Peyer's patch (tissue), 4 donors: ENCODE data around the gene BACH1.

Source experiments
- POLR2A ChIP-seq, 2 donors: fragments of 450-650 bp; IDR thresholded peaks; one replicate each; pipeline ENCODE4 v1.5.1; 2017; ENCODE audit warnings: antibody characterized with exemption in 2 of 2, mild to moderate bottlenecking in 2 of 2, moderate library complexity in 2 of 2
- TF ChIP-seq, protein P1 (sequence below), 6 experiments: fragments of 450-650 bp in 4 of 6; fragments of 200-600 bp in 2 of 6; sonication (generic) in 1 of 6; IDR thresholded peaks; one replicate each; pipeline ENCODE4 v1.5.1; 2017 to 2019; ENCODE audit warnings: antibody characterized with exemption in 6 of 6, mild to moderate bottlenecking in 3 of 6, moderate library complexity in 1 of 6

DNA sequence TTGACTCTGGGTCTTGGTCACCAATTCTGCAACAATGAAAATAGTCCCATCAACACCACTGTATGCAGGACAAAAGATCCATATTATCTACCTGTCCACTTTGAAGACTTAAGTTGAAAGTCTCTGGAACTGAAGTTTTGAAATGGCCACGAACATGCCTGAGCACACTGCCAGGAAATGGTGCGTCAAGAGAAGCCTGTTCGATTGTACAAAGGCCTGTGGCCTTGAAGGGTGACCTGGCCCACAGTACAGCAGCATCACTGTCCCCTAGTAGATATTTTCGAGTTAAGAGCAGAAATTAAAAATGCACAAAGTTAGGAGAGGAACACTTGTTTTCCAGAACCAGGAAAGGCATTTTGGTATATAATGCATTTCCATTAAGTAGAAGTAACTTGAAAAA lies 78.5 kb downstream of the BACH1 start:
- TF ChIP-seq, protein P1, sequence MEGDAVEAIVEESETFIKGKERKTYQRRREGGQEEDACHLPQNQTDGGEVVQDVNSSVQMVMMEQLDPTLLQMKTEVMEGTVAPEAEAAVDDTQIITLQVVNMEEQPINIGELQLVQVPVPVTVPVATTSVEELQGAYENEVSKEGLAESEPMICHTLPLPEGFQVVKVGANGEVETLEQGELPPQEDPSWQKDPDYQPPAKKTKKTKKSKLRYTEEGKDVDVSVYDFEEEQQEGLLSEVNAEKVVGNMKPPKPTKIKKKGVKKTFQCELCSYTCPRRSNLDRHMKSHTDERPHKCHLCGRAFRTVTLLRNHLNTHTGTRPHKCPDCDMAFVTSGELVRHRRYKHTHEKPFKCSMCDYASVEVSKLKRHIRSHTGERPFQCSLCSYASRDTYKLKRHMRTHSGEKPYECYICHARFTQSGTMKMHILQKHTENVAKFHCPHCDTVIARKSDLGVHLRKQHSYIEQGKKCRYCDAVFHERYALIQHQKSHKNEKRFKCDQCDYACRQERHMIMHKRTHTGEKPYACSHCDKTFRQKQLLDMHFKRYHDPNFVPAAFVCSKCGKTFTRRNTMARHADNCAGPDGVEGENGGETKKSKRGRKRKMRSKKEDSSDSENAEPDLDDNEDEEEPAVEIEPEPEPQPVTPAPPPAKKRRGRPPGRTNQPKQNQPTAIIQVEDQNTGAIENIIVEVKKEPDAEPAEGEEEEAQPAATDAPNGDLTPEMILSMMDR (IDR thresholded peaks at IDR 0.05) = no peak
- no peak for TF ChIP-seq POLR2A (IDR thresholded peaks at IDR 0.05)
